Mammary epithelial cell (primary cell): ENCODE measurements around the gene PLEKHA5.

Experiments used
- CTCF ChIP-seq, 2 donors: IDR thresholded peaks in 1 of 2; conservative IDR thresholded peaks in 1 of 2; 2 replicates each; pipeline ENCODE4 v1.5.1; 2011 to 2012; ENCODE audit warnings: inconsistent platforms in 2 of 2, low read length in 2 of 2, mild to moderate bottlenecking in 2 of 2, control low read depth in 1 of 2, low read depth in 1 of 2; ENCODE audit not compliant: insufficient read depth in 1 of 2; ENCODE audit errors: extremely low read depth in 1 of 2
- EZH2 ChIP-seq: IDR thresholded peaks from 2 replicates; pipeline ENCODE4 v1.6.1; 2012; ENCODE audit warnings: low read length, inconsistent platforms, borderline replicate concordance

GRCh38 chr12:19277711-19278110 lies 148.2 kb downstream of the PLEKHA5 start:
- TF ChIP-seq CTCF (conservative IDR thresholded peaks at IDR 0.05 in 1 of 2, IDR thresholded peaks at IDR 0.05 in 1 of 2; ENCODE audit: extremely low read depth in 1 of 2, insufficient read depth in 1 of 2, low read depth in 1 of 2, low read length in 2 of 2) (no peak), EZH2 (no peak)
